Measurements from ENCODE around the gene MREG.
"Not testable (repeated sequence)": the region's sequence is repeated elsewhere in the genome, so short reads cannot be mapped to it uniquely, and the experiment has no call there.

Gene MREG

GRCh38 chr2:215958257-215958656 is 55.1 kb downstream of the MREG start:
- DNase-seq (ENCODE audit: low read depth) = no peak

GRCh38 chr2:215957354-215958122 is 55.8 kb downstream of the MREG start:
- DNase-seq (ENCODE audit: low read depth) = not testable (repeated sequence)

- no peak for DNase-seq (ENCODE audit: low read depth)
These were observed 60.3 kb downstream of the MREG start for GRCh38 chr2:215952860-215953637.

GRCh38 chr2:215951558-215951957 is 61.8 kb downstream of the MREG start:
- DNase-seq (ENCODE audit: low read depth) = no peak

GRCh38 chr2:215949991-215950404 is 63.4 kb downstream of the MREG start:
- no peak for DNase-seq (ENCODE audit: low read depth)

- DNase-seq (ENCODE audit: low read depth) = no peak
These were observed 65.3 kb downstream of the MREG start for GRCh38 chr2:215948051-215948450.

GRCh38 chr2:215946586-215946985 is 66.8 kb downstream of the MREG start:
- no peak for DNase-seq (ENCODE audit: low read depth)

GRCh38 chr2:215942194-215942593 is 71.2 kb downstream of the MREG start:
- DNase-seq (ENCODE audit: low read depth) = no peak

- DNase-seq (ENCODE audit: low read depth) = no peak
These were observed 71.6 kb downstream of the MREG start for GRCh38 chr2:215941726-215942125.

- DNase-seq (ENCODE audit: low read depth) = no peak
These were observed 72.6 kb downstream of the MREG start for GRCh38 chr2:215940645-215941184.

GRCh38 chr2:215937190-215937589 is 76.2 kb downstream of the MREG start:
- no peak for DNase-seq (ENCODE audit: low read depth)

GRCh38 chr2:215933151-215933550 is 80.2 kb downstream of the MREG start:
- DNase-seq (ENCODE audit: low read depth) = no peak

- DNase-seq (ENCODE audit: low read depth) = peak; percentile 17
These were observed 82.0 kb downstream of the MREG start for GRCh38 chr2:215931256-215931903.

- DNase-seq (ENCODE audit: low read depth) = no peak
These were observed 82.7 kb downstream of the MREG start for GRCh38 chr2:215930505-215931253.

GRCh38 chr2:215929602-215930335 is 83.6 kb downstream of the MREG start:
- DNase-seq (ENCODE audit: low read depth) = no peak

GRCh38 chr2:215928086-215928485 is 85.3 kb downstream of the MREG start:
- DNase-seq (ENCODE audit: low read depth) = no peak

GRCh38 chr2:215926992-215927391 is 86.4 kb downstream of the MREG start:
- not testable (repeated sequence) for DNase-seq (ENCODE audit: low read depth)

- DNase-seq (ENCODE audit: low read depth) = no peak
These were observed 91.5 kb downstream of the MREG start for GRCh38 chr2:215921895-215922294.

- DNase-seq (ENCODE audit: low read depth) = peak; percentile 26
These were observed 92.9 kb downstream of the MREG start for GRCh38 chr2:215920244-215921100.

GRCh38 chr2:215919624-215920243 is 93.6 kb downstream of the MREG start:
- no peak for DNase-seq (ENCODE audit: low read depth)
